ENCODE results near the gene GRPEL1.

GRPEL1 gene

DNA sequence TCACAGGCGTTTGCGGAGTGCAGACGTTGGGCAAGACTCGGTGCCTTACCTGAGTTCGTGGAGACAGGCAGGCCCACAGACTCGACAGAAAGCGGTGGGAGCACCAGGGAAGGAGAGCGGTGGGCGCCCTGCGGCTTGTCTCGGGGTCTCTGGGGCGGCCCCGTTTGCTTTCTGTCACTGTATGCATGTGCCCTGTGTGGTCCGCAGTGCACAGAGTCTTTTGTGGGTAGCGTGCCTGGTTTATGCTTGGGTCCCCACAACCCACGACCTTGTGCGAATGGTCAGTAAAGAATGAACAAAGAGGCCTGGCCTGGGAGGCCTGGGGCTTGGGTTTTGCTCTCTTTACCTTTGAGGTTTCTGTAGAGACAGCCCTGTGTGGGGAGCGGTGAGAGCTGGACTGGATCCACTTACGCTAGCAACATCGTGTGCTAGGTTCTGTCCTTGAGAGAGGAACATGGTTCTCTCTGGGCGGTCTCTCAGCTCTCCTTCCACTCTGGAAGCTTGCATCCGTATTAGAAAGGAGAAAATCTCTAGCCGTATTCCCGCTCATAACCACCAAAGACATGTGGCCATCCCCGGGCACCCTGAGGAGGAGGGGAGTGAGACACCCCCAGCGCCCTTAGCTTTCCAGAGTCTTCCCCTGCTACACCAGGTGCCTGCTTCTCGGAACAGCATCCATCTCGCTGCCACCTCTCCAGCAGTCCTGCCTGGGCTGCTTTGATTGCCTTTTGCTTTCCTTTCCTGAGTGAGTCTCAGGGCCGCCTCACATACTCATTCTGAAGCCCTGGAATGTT is 23.5 kb downstream of the GRPEL1 start:
- no peak for DNase-seq
- peak overlapping the region; percentile 68 for H2BK120ac ChIP-seq (ENCODE audit: insufficient read depth, low read length, poor library complexity)
- peak overlapping the region; percentile 86 for H4K91ac ChIP-seq (ENCODE audit: low read depth, low read length)
- peaks cover 9% of the 10 kb centered on the region for H3K79me1 ChIP-seq (ENCODE audit: low read length)
- H3K4me3 ChIP-seq (ENCODE audit: low read depth, low read length) = peak overlapping the region; percentile 99
- H4K8ac ChIP-seq (ENCODE audit: low read depth, low read length) = peak overlapping the region; percentile 81
- H2AK5ac ChIP-seq (ENCODE audit: low read length) = peak overlapping the region; percentile 97
- H3K9ac ChIP-seq (ENCODE audit: low read length) = peak overlapping the region; percentile 94
- no peak overlapping the region for H3K27ac ChIP-seq (ENCODE audit: low read depth, low read length)
- peaks cover 19% of the 10 kb centered on the region for H3K79me2 ChIP-seq (ENCODE audit: control insufficient read depth, insufficient read depth, low read length, poor library complexity)
- peaks cover 4% of the 10 kb centered on the region for H3K9me3 ChIP-seq (ENCODE audit: insufficient read depth, low read depth, low read length)
- H3K23ac ChIP-seq (ENCODE audit: low read length) = no peak overlapping the region
- peak overlapping the region; percentile 89 for H4K12ac ChIP-seq (ENCODE audit: low read depth, low read length)
- peak overlapping the region; percentile 22 for H2BK5ac ChIP-seq (ENCODE audit: low read depth, low read length, poor library complexity)
- peak overlapping the region; percentile 88 for H3K18ac ChIP-seq (ENCODE audit: low read length)
- no CpG with 5 or more reads among the region's 29 CpGs for WGBS (ENCODE audit: extremely low coverage, insufficient coverage, insufficient read length)
- H3K4ac ChIP-seq (ENCODE audit: low read depth, low read length) = peak overlapping the region; percentile 95
- H2AFZ ChIP-seq (ENCODE audit: insufficient read depth, low read length, poor library complexity) = peak overlapping the region; percentile 55
- H2BK12ac ChIP-seq (ENCODE audit: low read length) = peak overlapping the region; percentile 16
- H3K36me3 ChIP-seq (ENCODE audit: control insufficient read depth in 1 of 2, insufficient read depth in 2 of 2, low read length in 2 of 2) = peaks cover 2 to 7% of the 10 kb centered on the region in 2 experiments
- H3K4me2 ChIP-seq (ENCODE audit: low read length) = peak overlapping the region; percentile 94
- peak overlapping the region; percentile 99 for H3K14ac ChIP-seq (ENCODE audit: low read length)
- H3K4me1 ChIP-seq (ENCODE audit: control insufficient read depth in 1 of 2, insufficient read depth in 2 of 2, low read length in 2 of 2) = peaks cover 18 to 22% of the 10 kb centered on the region in 2 experiments
- no peaks in the 10 kb centered on the region for H3K27me3 ChIP-seq (ENCODE audit: insufficient read depth, low read length)

- Histone ChIP-seq H3K36me3 (ENCODE audit: control insufficient read depth in 1 of 2, insufficient read depth in 2 of 2, low read length in 2 of 2) (peaks cover 0 to 7% of the 10 kb centered on the region in 2 experiments), H2BK12ac (ENCODE audit: low read length) (no peak within 1 kb of the TSS), H3K4me2 (ENCODE audit: low read length) (peak within 1 kb of the TSS; percentile 94), H3K9me3 (ENCODE audit: insufficient read depth, low read depth, low read length) (peaks cover 4% of the 10 kb centered on the region), H3K79me2 (ENCODE audit: control insufficient read depth, insufficient read depth, low read length, poor library complexity) (peaks cover 19% of the 10 kb centered on the region), H3K79me1 (ENCODE audit: low read length) (peaks cover 9% of the 10 kb centered on the region), H4K91ac (ENCODE audit: low read depth, low read length) (peak within 1 kb of the TSS; percentile 86), H2AK5ac (ENCODE audit: low read length) (peak within 1 kb of the TSS; percentile 97), H4K12ac (ENCODE audit: low read depth, low read length) (peak within 1 kb of the TSS; percentile 89), H2AFZ (ENCODE audit: insufficient read depth, low read length, poor library complexity) (peak within 1 kb of the TSS; percentile 80), H2BK5ac (ENCODE audit: low read depth, low read length, poor library complexity) (peak within 1 kb of the TSS; percentile 81), H3K18ac (ENCODE audit: low read length) (peak within 1 kb of the TSS; percentile 88), H3K4me1 (ENCODE audit: control insufficient read depth in 1 of 2, insufficient read depth in 2 of 2, low read length in 2 of 2) (peaks cover 18 to 22% of the 10 kb centered on the region in 2 experiments), H3K14ac (ENCODE audit: low read length) (peak within 1 kb of the TSS; percentile 99), H3K27ac (ENCODE audit: low read depth, low read length) (peak within 1 kb of the TSS; percentile 9), H3K9ac (ENCODE audit: low read length) (peak within 1 kb of the TSS; percentile 94), H3K4ac (ENCODE audit: low read depth, low read length) (peak within 1 kb of the TSS; percentile 95), H3K4me3 (ENCODE audit: low read depth, low read length) (peak within 1 kb of the TSS; percentile 99), H4K8ac (ENCODE audit: low read depth, low read length) (peak within 1 kb of the TSS; percentile 81), H2BK120ac (ENCODE audit: insufficient read depth, low read length, poor library complexity) (peak within 1 kb of the TSS; percentile 81), H3K27me3 (ENCODE audit: insufficient read depth, low read length) (no peaks in the 10 kb centered on the region), H3K23ac (ENCODE audit: low read length) (no peak within 1 kb of the TSS)
- DNase-seq = peak; percentile 10 to 51
- no CpG with 5 or more reads among the region's 119 CpGs for WGBS (ENCODE audit: extremely low coverage, insufficient coverage, insufficient read length)
These were observed 24.4 kb downstream of the GRPEL1 start, which contains the start of gene TADA2B for GRCh38 chr4:7043284-7044136. Gene TADA2B (plus strand): TSS chr4:7043372. CDS start chr4:7043580, 208 bp downstream.

DNA sequence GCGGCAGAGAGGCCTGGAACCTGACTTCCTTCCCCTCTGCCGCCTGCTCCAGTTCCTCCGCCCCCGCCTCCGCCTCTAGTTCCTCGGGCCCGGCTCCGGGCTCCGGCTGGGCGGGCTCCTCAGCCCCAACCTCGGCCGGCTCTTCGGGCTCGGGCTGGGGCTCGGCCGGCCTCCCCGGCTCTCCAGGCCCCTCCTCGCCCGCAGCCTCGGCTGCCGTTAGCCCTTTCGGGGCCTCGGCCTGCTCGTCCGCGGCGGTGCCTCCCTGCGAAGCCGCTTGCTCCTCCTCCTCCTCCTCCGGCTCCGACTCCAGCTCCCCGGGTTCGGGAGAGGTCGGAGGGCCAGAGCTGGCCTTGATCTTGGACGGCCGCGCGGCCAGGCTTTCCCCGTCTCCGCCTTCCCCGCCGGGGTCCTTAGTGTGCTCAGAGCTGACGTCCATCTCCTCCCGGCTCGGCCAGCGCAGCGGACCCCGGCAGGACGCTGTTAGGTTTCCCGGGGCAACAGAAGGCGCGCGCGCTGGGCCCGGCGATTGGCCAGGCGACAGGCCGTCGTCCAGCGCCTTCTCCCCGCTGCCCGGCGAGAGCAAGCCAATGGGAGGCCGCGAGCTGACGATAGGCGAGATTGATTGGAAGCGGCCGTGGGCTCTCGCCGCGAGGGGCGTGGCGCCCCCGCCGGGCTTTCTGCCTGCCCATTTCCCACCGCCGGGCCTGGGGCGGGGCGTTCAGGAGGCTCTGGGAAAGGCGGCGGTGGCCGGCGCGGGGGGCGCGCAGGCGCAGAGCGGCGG is 25.2 kb downstream of the GRPEL1 start:
- no peak overlapping the region for H3K23ac ChIP-seq (ENCODE audit: low read length)
- H3K4me3 ChIP-seq (ENCODE audit: low read depth, low read length) = peak overlapping the region; percentile 78
- no CpG with 5 or more reads among the region's 90 CpGs for WGBS (ENCODE audit: extremely low coverage, insufficient coverage, insufficient read length)
- H3K27me3 ChIP-seq (ENCODE audit: insufficient read depth, low read length) = no peaks in the 10 kb centered on the region
- H3K4me1 ChIP-seq (ENCODE audit: control insufficient read depth in 1 of 2, insufficient read depth in 2 of 2, low read length in 2 of 2) = peaks cover 18 to 22% of the 10 kb centered on the region in 2 experiments
- peaks cover 9% of the 10 kb centered on the region for H3K79me1 ChIP-seq (ENCODE audit: low read length)
- peak overlapping the region; percentile 9 for H3K27ac ChIP-seq (ENCODE audit: low read depth, low read length)
- H4K8ac ChIP-seq (ENCODE audit: low read depth, low read length) = peak overlapping the region; percentile 51
- H3K18ac ChIP-seq (ENCODE audit: low read length) = no peak overlapping the region
- peak overlapping the region; percentile 68 for H2AFZ ChIP-seq (ENCODE audit: insufficient read depth, low read length, poor library complexity)
- peaks cover 19% of the 10 kb centered on the region for H3K79me2 ChIP-seq (ENCODE audit: control insufficient read depth, insufficient read depth, low read length, poor library complexity)
- peak overlapping the region; percentile 29 for H3K9ac ChIP-seq (ENCODE audit: low read length)
- no peak overlapping the region for H4K12ac ChIP-seq (ENCODE audit: low read depth, low read length)
- no peak overlapping the region for H3K4ac ChIP-seq (ENCODE audit: low read depth, low read length)
- no peak overlapping the region for H4K91ac ChIP-seq (ENCODE audit: low read depth, low read length)
- H2BK12ac ChIP-seq (ENCODE audit: low read length) = no peak overlapping the region
- no peak overlapping the region for H2BK120ac ChIP-seq (ENCODE audit: insufficient read depth, low read length, poor library complexity)
- peak overlapping the region; percentile 82 for H3K4me2 ChIP-seq (ENCODE audit: low read length)
- no peak overlapping the region for H2BK5ac ChIP-seq (ENCODE audit: low read depth, low read length, poor library complexity)
- H3K36me3 ChIP-seq (ENCODE audit: control insufficient read depth in 1 of 2, insufficient read depth in 2 of 2, low read length in 2 of 2) = peaks cover 0 to 7% of the 10 kb centered on the region in 2 experiments
- peaks cover 4% of the 10 kb centered on the region for H3K9me3 ChIP-seq (ENCODE audit: insufficient read depth, low read depth, low read length)
- peak; percentile 99 for DNase-seq
- H2AK5ac ChIP-seq (ENCODE audit: low read length) = no peak overlapping the region
- no peak overlapping the region for H3K14ac ChIP-seq (ENCODE audit: low read length)
